Endothelial cell of umbilical vein (primary cell): Measurements from ENCODE around the gene GREB1.

Experiments used
- EZH2 ChIP-seq: IDR thresholded peaks from 2 replicates; pipeline ENCODE4 v1.6.1; 2012; ENCODE audit warnings: borderline replicate concordance, low read depth, mild to moderate bottlenecking, moderate library complexity, low read length, inconsistent platforms; ENCODE audit not compliant: severe bottlenecking
- MYC ChIP-seq: IDR thresholded peaks from one replicate; pipeline ENCODE4 v1.6.1; 2011; ENCODE audit warnings: mild to moderate bottlenecking, low read depth, low read length
- POLR2A ChIP-seq: IDR thresholded peaks from 2 replicates; pipeline ENCODE4 v1.6.1; 2012; ENCODE audit warnings: low read depth, mild to moderate bottlenecking, control low read depth, low read length
- POLR2AphosphoS5 ChIP-seq: IDR thresholded peaks from 2 replicates; pipeline ENCODE4 v1.6.1; 2012; ENCODE audit warnings: low read depth, mild to moderate bottlenecking, control low read depth, low read length, moderate library complexity; ENCODE audit not compliant: insufficient read depth
- TF ChIP-seq, protein P1 (sequence below), 2 donors: IDR thresholded peaks; 1 replicate in 1 of 2; 2 replicates in 1 of 2; pipeline ENCODE4 v1.5.1; 2011; ENCODE audit warnings: low read length in 2 of 2, mild to moderate bottlenecking in 2 of 2, moderate library complexity in 2 of 2, control low read depth in 1 of 2, inconsistent platforms in 1 of 2, low read depth in 1 of 2; ENCODE audit not compliant: insufficient read depth in 1 of 2; ENCODE audit errors: extremely low read depth in 1 of 2
- TF ChIP-seq, protein P2 (sequence below): IDR thresholded peaks from 2 replicates; pipeline ENCODE4 v1.6.1; 2011; ENCODE audit not compliant: insufficient read depth, insufficient read length

- TF ChIP-seq, protein P1, sequence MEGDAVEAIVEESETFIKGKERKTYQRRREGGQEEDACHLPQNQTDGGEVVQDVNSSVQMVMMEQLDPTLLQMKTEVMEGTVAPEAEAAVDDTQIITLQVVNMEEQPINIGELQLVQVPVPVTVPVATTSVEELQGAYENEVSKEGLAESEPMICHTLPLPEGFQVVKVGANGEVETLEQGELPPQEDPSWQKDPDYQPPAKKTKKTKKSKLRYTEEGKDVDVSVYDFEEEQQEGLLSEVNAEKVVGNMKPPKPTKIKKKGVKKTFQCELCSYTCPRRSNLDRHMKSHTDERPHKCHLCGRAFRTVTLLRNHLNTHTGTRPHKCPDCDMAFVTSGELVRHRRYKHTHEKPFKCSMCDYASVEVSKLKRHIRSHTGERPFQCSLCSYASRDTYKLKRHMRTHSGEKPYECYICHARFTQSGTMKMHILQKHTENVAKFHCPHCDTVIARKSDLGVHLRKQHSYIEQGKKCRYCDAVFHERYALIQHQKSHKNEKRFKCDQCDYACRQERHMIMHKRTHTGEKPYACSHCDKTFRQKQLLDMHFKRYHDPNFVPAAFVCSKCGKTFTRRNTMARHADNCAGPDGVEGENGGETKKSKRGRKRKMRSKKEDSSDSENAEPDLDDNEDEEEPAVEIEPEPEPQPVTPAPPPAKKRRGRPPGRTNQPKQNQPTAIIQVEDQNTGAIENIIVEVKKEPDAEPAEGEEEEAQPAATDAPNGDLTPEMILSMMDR (IDR thresholded peaks at IDR 0.05; ENCODE audit: extremely low read depth in 1 of 2, insufficient read depth in 1 of 2, low read depth in 1 of 2, low read length in 2 of 2), result no peak
- TF ChIP-seq EZH2 (no peak), MYC (no peak), POLR2A (no peak), POLR2AphosphoS5 (no peak)
- TF ChIP-seq, protein P2, sequence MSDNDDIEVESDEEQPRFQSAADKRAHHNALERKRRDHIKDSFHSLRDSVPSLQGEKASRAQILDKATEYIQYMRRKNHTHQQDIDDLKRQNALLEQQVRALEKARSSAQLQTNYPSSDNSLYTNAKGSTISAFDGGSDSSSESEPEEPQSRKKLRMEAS, result no peak
Measured at GRCh38 chr2:11640132-11640531, 106.3 kb downstream of the GREB1 start.
